ENCODE data around the gene NIP7. TPM values are rescaled to one million over a fixed set of nuclear protein-coding genes. Genes with fewer than 3 reads are reported as not detected.

NIP7 gene
- total RNA-seq, 1 donor from 2014 or later, result 5.2 TPM

GRCh38 chr16:69315486-69316311 is 23.9 kb upstream of the NIP7 start:
- Histone ChIP-seq H3K36me3 (peaks cover 60 to 64% of the 10 kb centered on the region in 2 donors), H3K27ac (no peak overlapping the region), H3K9me3 (no peaks in the 10 kb centered on the region), H3K4me1 (peaks cover 6 to 14% of the 10 kb centered on the region in 2 donors), H3K27me3 (no peaks in the 10 kb centered on the region), H3K4me3 (no peak overlapping the region)
- no peak for TF ChIP-seq CTCF (IDR thresholded peaks at IDR 0.05)
- intact Hi-C loops (cut with DNase I), result loop anchor here (10.0 kb wide), 1 partner anchor 781 kb away; the partner anchor contains the start of gene ZFP90
- DNase-seq (ENCODE audit: low spot score in 2 of 2), result no peak

DNA sequence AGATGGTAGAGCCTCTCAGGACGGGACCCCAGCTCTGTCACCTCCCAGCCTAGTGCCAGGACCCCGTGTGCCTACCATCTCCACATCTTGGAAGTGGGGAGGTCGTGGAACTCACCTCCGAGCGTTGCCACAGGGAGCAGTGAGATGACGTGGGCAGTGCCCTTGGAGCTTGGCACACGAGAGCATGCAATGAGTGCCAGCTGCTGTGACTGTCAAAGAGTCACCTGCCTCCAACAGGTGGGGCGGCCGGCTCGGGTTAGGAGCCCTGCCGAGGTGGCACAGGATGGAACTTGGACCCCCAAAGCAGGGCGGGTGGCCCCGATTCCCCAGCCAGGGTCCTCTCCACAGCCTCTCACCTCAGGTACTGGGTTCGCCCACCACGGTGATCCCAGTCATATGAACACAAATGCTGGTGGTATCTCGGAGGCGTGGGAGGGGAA is 23.0 kb upstream of the NIP7 start:
- Histone ChIP-seq H3K36me3 (peaks cover 69 to 73% of the 10 kb centered on the region in 2 donors), H3K27ac (no peak overlapping the region), H3K27me3 (no peaks in the 10 kb centered on the region), H3K9me3 (no peaks in the 10 kb centered on the region), H3K4me1 (peaks cover 6 to 14% of the 10 kb centered on the region in 2 donors), H3K4me3 (no peak overlapping the region)
- no peak for DNase-seq (ENCODE audit: low spot score in 2 of 2)
- no peak for TF ChIP-seq CTCF (IDR thresholded peaks at IDR 0.05)
- intact Hi-C loops (cut with DNase I), result loop anchor here (10.0 kb wide), 1 partner anchor 782 kb away; the partner anchor contains the start of gene ZFP90

GRCh38 chr16:69318177-69318910 is 21.2 kb upstream of the NIP7 start:
- DNase-seq (ENCODE audit: low spot score in 2 of 2), result peak in 1 of 2 donors; percentile 52
- peaks cover 84 to 90% of the 10 kb centered on the region in 2 donors for H3K36me3 ChIP-seq

GRCh38 chr16:69318911-69319289 is 20.7 kb upstream of the NIP7 start:
- Histone ChIP-seq H3K27ac (no peak overlapping the region), H3K36me3 (peaks cover 89 to 96% of the 10 kb centered on the region in 2 donors), H3K4me3 (no peak overlapping the region), H3K27me3 (no peaks in the 10 kb centered on the region), H3K4me1 (no peaks in the 10 kb centered on the region), H3K9me3 (no peaks in the 10 kb centered on the region)
- no peak for TF ChIP-seq CTCF (IDR thresholded peaks at IDR 0.05)
- peak in 1 of 2 donors; percentile 54 for DNase-seq (ENCODE audit: low spot score in 2 of 2)
- intact Hi-C loops (cut with DNase I), result loop anchor here (10.0 kb wide), 1 partner anchor 784 kb away; the partner anchor contains the start of gene ZFP90

More at GRCh38 chr16:69318177-69318910, 21.2 kb upstream of the NIP7 start:
- intact Hi-C loops (cut with DNase I), result loop anchor here (10.0 kb wide), 1 partner anchor 784 kb away; the partner anchor contains the start of gene ZFP90
- no peak for TF ChIP-seq CTCF (IDR thresholded peaks at IDR 0.05)
- H3K27ac ChIP-seq, result no peak overlapping the region
- H3K4me1 ChIP-seq, result no peaks in the 10 kb centered on the region
- no peaks in the 10 kb centered on the region for H3K27me3 ChIP-seq
- H3K9me3 ChIP-seq, result no peaks in the 10 kb centered on the region
- no peak overlapping the region for H3K4me3 ChIP-seq

DNA sequence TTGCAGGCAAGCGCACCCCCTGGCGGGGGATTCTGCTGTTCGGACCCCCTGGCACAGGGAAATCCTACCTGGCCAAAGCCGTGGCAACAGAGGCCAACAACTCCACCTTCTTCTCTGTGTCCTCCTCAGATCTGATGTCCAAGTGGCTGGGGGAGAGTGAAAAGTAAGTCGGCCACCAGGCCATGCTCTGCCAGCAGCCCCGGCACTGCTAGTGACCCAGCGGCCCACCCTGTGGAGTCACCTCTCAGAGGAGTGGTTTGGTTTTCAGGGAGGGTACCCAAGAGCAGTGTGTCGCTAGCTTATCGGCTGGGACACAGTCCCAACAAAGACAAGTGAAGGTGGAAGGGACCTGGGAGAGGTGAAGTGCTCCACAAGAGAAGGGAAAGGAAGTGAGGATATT is 20.2 kb upstream of the NIP7 start:
- H3K4me1 ChIP-seq, result no peaks in the 10 kb centered on the region
- peak in 1 of 2 donors; percentile 54 for DNase-seq (ENCODE audit: low spot score in 2 of 2)
- H3K27me3 ChIP-seq, result no peaks in the 10 kb centered on the region
- H3K9me3 ChIP-seq, result no peaks in the 10 kb centered on the region
- intact Hi-C loops (cut with DNase I), result loop anchor here (10.0 kb wide), 1 partner anchor 785 kb away; the partner anchor contains the start of gene ZFP90
- TF ChIP-seq CTCF (IDR thresholded peaks at IDR 0.05), result no peak
- H3K4me3 ChIP-seq, result no peak overlapping the region
- H3K36me3 ChIP-seq, result peaks cover 92 to 96% of the 10 kb centered on the region in 2 donors
- no peak overlapping the region for H3K27ac ChIP-seq

Measured in ascending aorta (tissue), 2 donors.